Renal cortex interstitium (tissue), 11 donors: ENCODE results near the gene UBE2V1. TPM values are rescaled to one million over a fixed set of nuclear protein-coding genes. Genes with fewer than 3 reads are reported as not detected.
"Not testable (repeated sequence)": the region's sequence is repeated elsewhere in the genome, so short reads cannot be mapped to it uniquely, and the experiment has no call there.

ENCODE experiments used
- DNase-seq, 11 donors: peaks; one replicate each; pipeline ENCODE4 v3.0.0-alpha.2; 2013; ENCODE audit warnings: low read depth in 9 of 11, low spot score in 4 of 11; ENCODE audit errors: extremely low read depth in 1 of 11
- polyA plus RNA-seq, 3 donors: library from polyadenylated mRNA; unstranded; fragments of 120-200 nt; gene quantifications; one replicate each; pipeline ENCODE4 v1.2.1, GENCODE V29; 2013; ENCODE audit not compliant: insufficient read length in 3 of 3

The UBE2V1 gene
- polyA plus RNA-seq, 3 donors = 149 to 170 (median 149) TPM

- DNase-seq = no peak
These were observed 5.1 kb downstream of the UBE2V1 start for GRCh38 chr20:50107796-50108331.

GRCh38 chr20:50107086-50107660 lies 5.8 kb downstream of the UBE2V1 start:
- no peak for DNase-seq

DNA sequence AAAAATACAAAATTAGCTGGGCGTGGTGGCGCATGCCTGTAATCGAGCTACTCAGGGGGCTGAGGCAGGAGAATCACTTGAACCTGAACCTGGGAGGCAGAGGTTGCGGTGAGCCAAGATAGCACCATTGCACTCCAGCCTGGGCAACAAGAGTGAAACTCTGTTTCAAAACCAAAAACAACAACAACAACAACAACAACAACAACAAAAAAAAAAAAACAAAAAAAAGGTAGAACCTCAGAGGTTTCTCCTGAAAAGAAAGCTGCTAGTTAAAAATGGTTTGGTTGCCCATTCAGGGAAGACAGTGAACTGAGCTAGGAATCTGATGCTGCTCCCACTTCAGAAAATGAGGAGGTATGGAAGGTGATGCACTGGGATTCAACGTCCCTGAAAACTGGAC lies 6.3 kb downstream of the UBE2V1 start:
- not testable (repeated sequence) for DNase-seq

GRCh38 chr20:50103464-50104107 lies 9.4 kb downstream of the UBE2V1 start:
- DNase-seq = not testable (repeated sequence)

GRCh38 chr20:50102551-50102950 lies 10.4 kb downstream of the UBE2V1 start:
- DNase-seq = not testable (repeated sequence)

- no peak for DNase-seq
These were observed 11.1 kb downstream of the UBE2V1 start for GRCh38 chr20:50101887-50102286.

DNA sequence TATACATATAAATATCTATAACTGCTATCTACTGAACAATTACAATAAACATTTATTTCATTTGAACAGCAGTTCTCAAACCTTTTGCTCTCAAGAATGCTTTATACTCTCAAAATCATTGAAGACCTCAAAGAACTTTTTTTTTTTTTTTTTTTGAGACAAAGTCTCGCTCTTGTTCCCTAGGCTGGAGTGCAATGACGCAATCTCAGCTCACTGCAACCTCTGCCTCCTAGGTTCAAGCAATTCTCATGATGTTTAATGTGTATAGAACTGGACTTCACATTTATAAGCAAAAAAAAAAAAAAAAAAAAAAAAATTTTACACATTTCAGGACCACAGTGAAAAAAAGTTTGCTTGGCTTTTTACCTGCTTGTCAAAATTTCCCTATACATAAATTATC lies 11.7 kb downstream of the UBE2V1 start:
- no peak for DNase-seq

DNA sequence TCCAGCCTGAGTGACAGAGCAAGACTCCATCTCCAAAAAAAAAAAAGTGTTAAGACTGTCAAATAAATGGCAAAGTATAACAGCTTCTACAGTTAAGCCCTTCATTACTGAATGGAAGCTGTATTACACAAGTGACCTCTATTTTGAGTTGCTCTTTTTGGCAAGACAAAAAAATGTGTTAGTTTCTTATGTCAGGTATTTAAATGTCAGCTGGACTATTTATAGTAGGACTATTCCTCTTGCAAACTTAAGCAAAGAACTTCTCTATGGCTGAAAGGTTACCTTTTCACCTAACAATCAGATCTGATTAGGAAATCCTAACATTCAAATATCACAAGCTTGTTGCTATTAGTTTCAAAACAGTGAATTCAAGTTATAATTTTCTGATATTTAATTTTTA lies 12.4 kb downstream of the UBE2V1 start:
- DNase-seq = no peak

- DNase-seq = no peak
These were observed 13.4 kb downstream of the UBE2V1 start for GRCh38 chr20:50099565-50099991.

GRCh38 chr20:50099113-50099512 lies 13.8 kb downstream of the UBE2V1 start:
- DNase-seq = no peak

DNA sequence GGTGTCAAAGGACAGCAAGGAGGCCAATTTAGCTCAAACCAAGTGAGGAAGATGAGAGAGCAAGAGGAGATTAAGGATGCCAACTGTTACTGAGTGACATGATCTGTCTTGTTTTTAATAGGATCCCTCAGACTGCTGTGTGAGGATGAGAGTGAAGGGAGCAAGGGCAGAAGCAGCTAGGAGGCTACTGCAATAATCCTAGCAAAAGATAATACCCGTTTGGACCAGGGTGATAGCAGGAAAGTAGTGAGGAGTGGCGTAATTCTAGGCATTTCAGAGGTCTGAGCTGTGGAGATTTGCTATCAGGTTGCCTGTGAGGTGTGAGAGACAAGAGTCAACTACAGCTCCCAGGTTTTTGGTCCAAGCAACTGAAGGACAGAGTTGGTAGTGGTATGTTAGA lies 14.7 kb downstream of the UBE2V1 start:
- DNase-seq = no peak

DNA sequence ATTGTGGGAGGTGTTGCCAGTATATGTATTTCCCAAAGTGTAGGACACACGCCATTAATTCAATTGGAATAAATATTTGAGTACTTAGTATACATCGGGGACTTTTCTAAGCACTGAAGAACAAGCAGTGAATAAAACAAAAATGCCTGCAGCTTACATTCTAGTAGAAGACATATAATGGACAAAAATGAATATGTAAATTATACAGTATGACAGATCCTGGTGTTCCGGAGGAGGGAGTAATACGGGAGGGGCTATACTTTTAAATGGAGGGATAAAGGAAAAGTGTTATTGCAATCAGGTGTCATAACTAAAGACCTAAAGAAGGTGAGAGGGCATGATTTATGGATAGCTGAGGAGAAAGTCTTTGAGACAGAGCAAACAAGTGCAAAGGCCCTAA lies 15.1 kb downstream of the UBE2V1 start:
- DNase-seq = no peak

DNA sequence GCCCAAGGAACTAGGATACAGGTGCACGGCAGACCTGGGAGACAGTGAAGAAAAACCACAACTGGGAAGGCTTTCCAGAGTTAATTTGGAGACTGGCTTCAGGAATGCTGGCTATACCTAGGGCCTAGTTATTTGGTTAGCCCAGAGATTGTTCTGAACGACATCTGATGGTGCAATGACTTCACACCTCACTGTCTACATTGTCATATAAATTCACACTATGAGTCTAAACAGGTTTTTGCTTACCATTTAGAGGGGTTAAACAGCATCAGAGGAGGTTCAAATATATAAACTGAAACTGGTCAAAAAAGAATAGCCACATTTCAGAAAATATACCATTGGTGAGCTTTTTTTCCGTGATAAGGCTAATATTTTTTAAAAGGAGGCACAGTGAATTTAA lies 16.7 kb downstream of the UBE2V1 start:
- DNase-seq = no peak

- DNase-seq = no peak
These were observed 17.4 kb downstream of the UBE2V1 start for GRCh38 chr20:50095476-50096078.

DNA sequence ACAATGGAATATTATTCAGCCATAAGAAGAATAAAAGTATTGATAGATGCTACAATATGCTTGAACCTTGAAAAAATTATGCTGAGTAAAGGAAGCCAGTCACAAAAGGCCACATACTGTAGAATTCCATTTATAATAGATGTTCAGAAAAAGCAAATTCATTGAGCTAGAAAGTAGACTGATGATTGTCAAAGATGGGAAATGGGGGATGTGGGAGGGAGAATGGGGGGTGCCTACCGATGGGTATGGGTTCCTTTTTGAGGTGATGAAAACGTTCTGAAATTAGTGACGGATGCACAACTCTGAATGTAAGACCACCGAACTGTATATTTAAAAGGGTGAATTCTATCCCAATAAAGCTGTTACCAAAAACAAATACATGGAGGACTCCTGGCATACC lies 18.4 kb downstream of the UBE2V1 start:
- no peak for DNase-seq

DNA sequence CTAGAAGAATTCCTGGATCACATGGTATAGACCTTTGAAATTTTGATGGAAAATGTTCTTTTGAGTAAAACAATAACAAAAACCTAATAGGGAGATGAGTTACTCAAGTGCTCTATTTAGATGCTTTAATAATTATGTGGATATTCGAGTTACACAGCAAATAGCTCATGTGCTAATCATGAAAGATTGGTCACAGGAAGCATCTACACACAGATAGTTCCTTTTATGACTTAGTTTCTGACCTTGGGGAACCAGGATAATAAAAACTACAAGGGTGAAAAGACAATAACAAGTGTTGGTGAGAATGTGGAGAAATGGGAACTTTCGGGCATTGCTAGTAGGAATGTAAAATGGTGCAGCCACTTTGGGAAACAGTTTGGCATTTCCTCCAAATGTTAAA lies 19.7 kb downstream of the UBE2V1 start:
- DNase-seq = no peak

- DNase-seq = no peak
These were observed 20.5 kb downstream of the UBE2V1 start for GRCh38 chr20:50092436-50092835.

GRCh38 chr20:50089787-50090177 lies 23.2 kb downstream of the UBE2V1 start:
- no peak for DNase-seq

- DNase-seq = no peak
These were observed 23.7 kb downstream of the UBE2V1 start for GRCh38 chr20:50089140-50089786.

- DNase-seq = no peak
These were observed 24.9 kb downstream of the UBE2V1 start for GRCh38 chr20:50088022-50088421.
